ENCODE data around the gene AGTPBP1.
A peak's percentile ranks its signal among the peaks of the same experiment; 100 is the strongest.

The AGTPBP1 gene

DNA sequence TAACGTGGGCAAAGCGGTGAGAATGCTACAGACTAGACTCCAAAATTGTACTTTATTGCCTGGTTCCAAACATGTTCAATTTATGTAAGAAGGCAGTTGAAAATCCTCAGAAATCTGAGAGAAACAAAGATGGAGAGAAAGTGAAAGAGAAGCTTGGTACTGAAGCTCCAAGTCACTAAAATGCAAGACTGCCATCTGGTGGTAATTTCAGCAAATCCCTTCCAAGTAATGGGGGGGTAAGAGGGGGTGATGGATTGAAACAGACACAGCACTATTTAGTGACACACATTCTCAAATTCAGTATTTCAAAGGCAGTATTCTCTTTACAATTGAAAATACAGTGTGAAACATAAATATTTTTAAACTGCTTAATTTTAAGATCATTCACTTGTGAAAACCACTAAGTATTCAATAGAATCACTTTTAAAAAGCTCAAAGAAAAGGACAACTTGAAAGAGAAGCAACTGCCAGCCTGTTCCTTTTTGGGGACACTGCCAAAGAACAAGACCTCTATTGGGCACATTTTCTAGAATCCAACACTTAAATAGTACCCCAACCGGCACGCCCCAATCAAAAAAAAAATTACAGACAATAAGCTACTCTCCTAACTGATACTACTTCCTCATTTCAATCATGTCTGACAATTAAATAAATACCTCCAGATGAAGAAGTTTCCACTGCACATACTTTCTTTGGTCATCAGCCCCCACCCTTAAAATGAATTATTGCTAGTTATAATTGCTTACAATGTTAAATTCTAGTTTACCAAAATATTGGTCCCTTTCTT lies 131.5 kb downstream of the AGTPBP1 start:
- in situ Hi-C loops (cut with HindIII; ENCODE audit: low sequenced_read_pairs): no loop called here
- TF ChIP-seq, protein P1, sequence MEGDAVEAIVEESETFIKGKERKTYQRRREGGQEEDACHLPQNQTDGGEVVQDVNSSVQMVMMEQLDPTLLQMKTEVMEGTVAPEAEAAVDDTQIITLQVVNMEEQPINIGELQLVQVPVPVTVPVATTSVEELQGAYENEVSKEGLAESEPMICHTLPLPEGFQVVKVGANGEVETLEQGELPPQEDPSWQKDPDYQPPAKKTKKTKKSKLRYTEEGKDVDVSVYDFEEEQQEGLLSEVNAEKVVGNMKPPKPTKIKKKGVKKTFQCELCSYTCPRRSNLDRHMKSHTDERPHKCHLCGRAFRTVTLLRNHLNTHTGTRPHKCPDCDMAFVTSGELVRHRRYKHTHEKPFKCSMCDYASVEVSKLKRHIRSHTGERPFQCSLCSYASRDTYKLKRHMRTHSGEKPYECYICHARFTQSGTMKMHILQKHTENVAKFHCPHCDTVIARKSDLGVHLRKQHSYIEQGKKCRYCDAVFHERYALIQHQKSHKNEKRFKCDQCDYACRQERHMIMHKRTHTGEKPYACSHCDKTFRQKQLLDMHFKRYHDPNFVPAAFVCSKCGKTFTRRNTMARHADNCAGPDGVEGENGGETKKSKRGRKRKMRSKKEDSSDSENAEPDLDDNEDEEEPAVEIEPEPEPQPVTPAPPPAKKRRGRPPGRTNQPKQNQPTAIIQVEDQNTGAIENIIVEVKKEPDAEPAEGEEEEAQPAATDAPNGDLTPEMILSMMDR (IDR thresholded peaks at IDR 0.05; ENCODE audit: low read depth, low read length): peak; percentile 81
- peak; percentile 84 for DNase-seq (ENCODE audit: low read depth, low spot score)
- peak overlapping the region; percentile 16 for H3K4me3 ChIP-seq (ENCODE audit: low read depth, low read length)

DNA sequence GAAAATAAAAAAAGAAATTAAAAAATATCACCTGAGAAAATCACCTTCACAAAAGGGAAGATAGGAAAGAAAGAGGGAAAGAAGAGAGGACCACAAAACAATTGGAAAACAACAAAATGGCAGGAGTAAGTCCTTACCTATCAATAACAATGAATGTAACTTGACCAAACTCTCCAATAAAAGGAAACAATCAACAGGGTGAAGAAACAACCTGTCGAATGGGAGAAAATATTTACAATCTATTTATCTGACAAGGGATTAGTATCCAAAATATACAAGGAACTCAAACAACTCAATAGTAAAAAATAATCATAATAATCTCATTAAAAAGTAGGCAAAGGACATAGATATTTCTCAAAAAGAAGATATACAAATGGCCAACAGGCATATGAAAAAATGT lies 135.8 kb downstream of the AGTPBP1 start:
- in situ Hi-C loops (cut with HindIII; ENCODE audit: low sequenced_read_pairs): no loop called here
- TF ChIP-seq, protein P1 (IDR thresholded peaks at IDR 0.05; ENCODE audit: low read depth, low read length): no peak
- no peak overlapping the region for H3K4me3 ChIP-seq (ENCODE audit: low read depth, low read length)
- no peak for DNase-seq (ENCODE audit: low read depth, low spot score)

DNA sequence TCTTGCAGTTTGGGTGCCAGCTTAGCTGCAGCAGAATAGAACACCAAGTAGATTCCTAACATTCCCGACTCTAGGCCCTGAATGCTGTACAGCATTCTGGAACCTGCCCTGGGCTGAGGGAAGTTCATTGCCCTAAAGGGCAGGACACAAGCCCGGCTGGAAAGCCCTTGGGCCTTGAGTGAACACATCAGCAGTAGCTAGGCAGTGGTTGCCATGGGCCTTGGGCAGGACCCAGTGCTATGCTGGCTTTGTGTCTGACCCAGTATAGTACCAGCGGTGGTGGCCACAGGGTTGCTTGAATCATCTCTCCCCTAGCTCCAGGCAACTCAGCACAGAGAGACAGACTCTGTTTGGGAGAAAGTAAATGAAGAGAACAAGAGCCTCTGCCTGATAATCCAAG lies 137.8 kb downstream of the AGTPBP1 start:
- TF ChIP-seq, protein P1 (IDR thresholded peaks at IDR 0.05; ENCODE audit: low read depth, low read length): no peak
- DNase-seq (ENCODE audit: low read depth, low spot score): no peak
- in situ Hi-C loops (cut with HindIII; ENCODE audit: low sequenced_read_pairs): no loop called here
- no peak overlapping the region for H3K4me3 ChIP-seq (ENCODE audit: low read depth, low read length)

DNA sequence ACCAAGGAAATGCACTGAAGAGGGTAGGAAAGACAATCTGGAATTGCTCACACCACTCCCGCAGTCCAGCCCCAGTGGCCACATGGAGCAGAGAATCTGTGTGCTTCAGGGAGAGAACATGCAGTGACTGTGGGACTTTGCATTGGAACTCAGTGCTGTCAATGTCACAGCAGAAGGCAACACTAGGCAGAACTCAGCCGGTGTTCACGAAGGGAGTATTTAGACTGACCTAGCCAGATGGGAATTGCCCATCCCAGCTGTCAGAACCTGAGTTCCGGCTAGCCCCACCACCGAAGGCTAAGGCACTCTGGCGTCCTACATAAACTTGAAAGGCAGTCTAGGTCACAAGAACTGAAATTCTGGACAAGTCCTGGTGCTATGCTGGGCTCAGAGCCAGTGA lies 139.0 kb downstream of the AGTPBP1 start:
- DNase-seq (ENCODE audit: low read depth, low spot score): no peak
- TF ChIP-seq, protein P1 (IDR thresholded peaks at IDR 0.05; ENCODE audit: low read depth, low read length): no peak
- in situ Hi-C loops (cut with HindIII; ENCODE audit: low sequenced_read_pairs): no loop called here
- H3K4me3 ChIP-seq (ENCODE audit: low read depth, low read length): no peak overlapping the region

DNA sequence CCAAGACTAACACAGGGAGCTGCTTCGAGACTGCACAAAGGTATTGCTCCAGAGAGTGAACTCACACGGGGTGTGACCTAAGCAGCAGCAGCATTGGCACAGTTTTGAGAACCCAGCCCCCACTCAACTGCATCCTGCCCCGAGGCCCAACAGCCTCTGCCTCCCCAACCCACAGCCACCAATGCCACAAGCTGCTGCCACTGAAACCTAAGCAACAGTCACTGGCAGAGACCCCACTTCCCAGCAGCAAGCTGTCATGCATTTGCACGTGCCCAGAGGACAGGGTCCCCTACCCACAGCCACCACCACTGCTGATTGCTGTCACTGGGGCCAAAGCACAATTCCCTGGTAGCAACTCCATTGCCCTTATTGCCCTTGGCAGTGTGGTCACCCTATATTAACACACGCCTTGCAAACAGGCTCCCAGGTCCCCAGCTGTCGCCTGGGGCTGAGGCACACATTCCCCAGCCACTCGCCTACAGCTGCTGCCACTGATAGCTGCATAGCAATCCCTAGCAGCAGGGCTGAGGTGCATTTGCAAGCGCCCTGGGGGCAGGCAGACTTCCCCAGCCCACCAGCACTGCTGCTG lies 141.0 kb downstream of the AGTPBP1 start:
- TF ChIP-seq, protein P1 (IDR thresholded peaks at IDR 0.05; ENCODE audit: low read depth, low read length): no peak
- DNase-seq (ENCODE audit: low read depth, low spot score): no peak
- in situ Hi-C loops (cut with HindIII; ENCODE audit: low sequenced_read_pairs): no loop called here
- H3K4me3 ChIP-seq (ENCODE audit: low read depth, low read length): no peak overlapping the region

DNA sequence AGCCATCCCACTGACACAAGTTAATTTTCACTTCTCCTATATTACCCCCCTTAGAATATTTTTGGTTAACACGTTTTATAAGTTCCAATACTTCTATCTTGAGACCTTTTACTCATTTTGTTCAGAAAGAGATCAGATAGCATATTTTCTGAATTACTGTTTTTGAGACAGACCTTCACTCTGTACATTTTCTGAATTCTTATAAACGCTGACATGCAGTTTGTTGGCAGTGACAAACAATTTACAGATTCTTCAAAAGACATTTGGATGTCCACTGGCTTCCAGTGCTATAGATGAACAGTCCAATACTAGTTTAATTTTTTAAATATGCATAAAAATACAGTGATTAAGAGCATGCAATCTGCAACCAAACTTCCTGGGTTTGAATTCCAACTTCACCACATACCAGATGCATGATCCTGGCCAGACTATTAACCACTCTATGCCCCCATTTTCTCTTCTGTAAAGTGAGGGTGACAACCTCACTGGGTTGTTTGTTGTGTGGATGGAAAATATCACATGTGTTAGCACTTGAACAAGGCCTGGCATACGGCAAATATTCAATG lies 142.1 kb downstream of the AGTPBP1 start:
- in situ Hi-C loops (cut with HindIII; ENCODE audit: low sequenced_read_pairs): no loop called here
- H3K4me3 ChIP-seq (ENCODE audit: low read depth, low read length): no peak overlapping the region
- TF ChIP-seq, protein P1 (IDR thresholded peaks at IDR 0.05; ENCODE audit: low read depth, low read length): no peak
- peak; percentile 13 for DNase-seq (ENCODE audit: low read depth, low spot score)
